Measurements from ENCODE around the gene PFDN2. TPM values are rescaled to one million over a fixed set of nuclear protein-coding genes. Genes with fewer than 3 reads are reported as not detected.

Gene PFDN2
- total and polyA plus RNA-seq, 2 of the 8 experiments (the other 6 are each of a cell fraction or from before 2014, with no cell fraction given) = 66.2 to 71.2 TPM

- TF ChIP-seq CHD7 (IDR thresholded peaks at IDR 0.05; ENCODE audit: insufficient replicate concordance, low read length) = no peak
- no peak for TF ChIP-seq JUN (IDR thresholded peaks at IDR 0.05; ENCODE audit: low read depth, low read length)
- TF ChIP-seq MAX (IDR thresholded peaks at IDR 0.05) = no peak
- no peak for TF ChIP-seq TAF1 (IDR thresholded peaks at IDR 0.05; ENCODE audit: low read depth, low read length)
- TF ChIP-seq POLR2AphosphoS5 (IDR thresholded peaks at IDR 0.05; ENCODE audit: low read depth, low read length) = no peak
Measured at GRCh38 chr1:161092621-161093028, 25.2 kb downstream of the PFDN2 start (continued).

Data from H1 (cell line).